ENCODE measurements around the gene ZNF304. TPM values are rescaled to one million over a fixed set of nuclear protein-coding genes. Genes with fewer than 3 reads are reported as not detected.

Gene ZNF304
- total RNA-seq, 1 donor: 11.2 TPM

DNA sequence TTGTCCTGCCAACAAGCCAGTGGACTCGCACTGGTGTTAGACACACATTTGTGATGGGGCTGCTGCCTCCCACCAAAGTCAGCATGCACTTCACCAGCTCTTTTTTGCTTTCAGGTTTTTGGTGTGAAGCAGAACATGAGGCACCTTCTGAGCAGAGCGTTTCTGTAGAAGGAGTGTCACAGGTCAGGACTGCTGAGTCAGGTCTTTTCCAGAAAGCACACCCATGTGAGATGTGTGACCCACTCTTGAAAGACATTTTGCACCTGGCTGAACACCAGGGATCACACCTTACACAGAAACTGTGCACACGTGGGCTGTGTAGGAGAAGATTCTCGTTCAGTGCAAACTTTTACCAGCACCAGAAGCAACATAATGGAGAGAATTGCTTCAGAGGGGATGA, 4.8 kb downstream of the ZNF304 start:
- TF ChIP-seq CTCF (IDR thresholded peaks at IDR 0.05; ENCODE audit: insufficient read depth, low read depth, low read length): no peak
- H3K4me3 ChIP-seq (ENCODE audit: low read depth, low read length): no peak overlapping the region
- no peak for DNase-seq (ENCODE audit: low read depth)

- TF ChIP-seq CTCF (IDR thresholded peaks at IDR 0.05; ENCODE audit: insufficient read depth, low read depth, low read length): no peak
- no peak overlapping the region for H3K4me3 ChIP-seq (ENCODE audit: low read depth, low read length)
- no peak for DNase-seq (ENCODE audit: low read depth)
Measured at GRCh38 chr19:57357406-57357805, 6.3 kb downstream of the ZNF304 start.

- H3K4me3 ChIP-seq (ENCODE audit: low read depth, low read length): no peak overlapping the region
- no peak for DNase-seq (ENCODE audit: low read depth)
- no peak for TF ChIP-seq CTCF (IDR thresholded peaks at IDR 0.05; ENCODE audit: insufficient read depth, low read depth, low read length)
Measured at GRCh38 chr19:57359300-57359699, 8.2 kb downstream of the ZNF304 start.

DNA sequence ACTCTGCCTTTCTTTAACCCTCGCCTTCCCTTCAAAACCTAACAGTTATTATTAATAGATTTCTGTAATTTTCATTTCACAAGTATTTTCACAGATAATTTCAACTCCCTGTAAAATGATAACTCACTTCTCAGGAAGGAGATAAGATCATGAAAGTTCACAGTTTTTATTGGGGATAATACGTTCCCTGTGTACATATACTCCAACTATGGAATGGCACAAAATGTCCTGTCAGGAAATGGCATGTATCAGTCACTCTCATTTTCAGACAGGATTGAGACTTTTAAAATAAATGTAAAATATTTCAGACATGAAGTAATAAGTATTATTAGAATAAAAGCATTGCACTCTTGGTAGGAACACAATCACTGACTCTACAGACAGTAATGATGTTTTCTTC, 11.3 kb downstream of the ZNF304 start:
- DNase-seq (ENCODE audit: low read depth): no peak
- peak overlapping the region; percentile 64 for H3K4me3 ChIP-seq (ENCODE audit: low read depth, low read length)
- TF ChIP-seq CTCF (IDR thresholded peaks at IDR 0.05; ENCODE audit: insufficient read depth, low read depth, low read length): no peak

DNA sequence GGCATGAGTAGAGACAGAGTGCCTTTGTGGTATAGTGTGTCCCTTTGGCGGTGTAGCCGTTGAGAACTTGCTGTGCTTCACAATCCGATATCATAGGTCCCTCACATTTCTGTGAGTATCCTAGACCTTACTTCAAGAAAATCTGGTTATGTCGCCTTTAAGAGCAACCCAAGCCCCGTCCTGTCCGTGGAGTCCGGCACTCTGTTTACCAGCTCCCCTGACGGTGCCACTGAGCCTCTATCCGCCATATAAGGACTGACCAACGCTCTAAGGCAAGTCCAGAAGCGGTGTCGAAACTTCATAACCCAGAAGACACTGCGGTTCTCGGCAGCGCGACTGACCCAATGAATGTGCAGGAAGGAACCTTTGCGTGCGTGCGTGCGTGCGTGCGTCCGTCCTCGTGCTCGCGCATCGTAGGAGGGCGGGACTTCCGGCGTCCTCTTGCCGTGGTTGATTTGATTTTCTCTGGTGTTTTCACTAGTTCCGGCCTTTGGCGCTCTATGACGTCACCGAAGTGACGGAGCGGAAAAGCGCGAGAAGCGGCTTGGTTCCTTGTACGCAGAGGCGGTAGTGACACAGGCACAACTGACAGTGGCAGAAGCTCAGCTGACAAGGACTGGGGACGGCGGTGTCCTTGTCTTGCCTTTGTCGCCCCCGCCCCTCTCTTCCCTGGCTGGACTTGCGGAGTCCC, 12.1 kb downstream of the ZNF304 start, which contains the start of the genes TRAPPC2B and ZNF547:
TRAPPC2B (plus strand) TSS at position 555 of the 691 bp plus-strand sequence. CDS start 1,283 bp downstream, outside the sequence.
ZNF547 (plus strand) TSS at position 555 of the 691 bp plus-strand sequence. CDS start 5,005 bp downstream, outside the sequence.
- H3K4me3 ChIP-seq (ENCODE audit: low read depth, low read length): peak within 1 kb of the TSS; percentile 72
- peak; percentile 100 for DNase-seq (ENCODE audit: low read depth)
- TF ChIP-seq CTCF (IDR thresholded peaks at IDR 0.05; ENCODE audit: insufficient read depth, low read depth, low read length): no peak

GRCh38 chr19:57363688-57364181, 12.7 kb downstream of the ZNF304 start:
- DNase-seq (ENCODE audit: low read depth): peak; percentile 21
- peak overlapping the region; percentile 72 for H3K4me3 ChIP-seq (ENCODE audit: low read depth, low read length)
- no peak for TF ChIP-seq CTCF (IDR thresholded peaks at IDR 0.05; ENCODE audit: insufficient read depth, low read depth, low read length)
